ENCODE data around the gene CETN3. TPM values are rescaled to one million over a fixed set of nuclear protein-coding genes. Genes with fewer than 3 reads are reported as not detected.
"Not testable (repeated sequence)": the region's sequence is repeated elsewhere in the genome, so short reads cannot be mapped to it uniquely, and the experiment has no call there.

Gene CETN3
- total RNA-seq, 1 donor from 2014 or later: 5.0 TPM

- no peak for DNase-seq (ENCODE audit: low read depth in 2 of 2)
Observed at GRCh38 chr5:90383903-90384302, 25.7 kb downstream of the CETN3 start.

- no peak for DNase-seq (ENCODE audit: low read depth in 2 of 2)
Observed at GRCh38 chr5:90381213-90381929, 28.2 kb downstream of the CETN3 start.

- DNase-seq (ENCODE audit: low read depth in 2 of 2): no peak
Observed at GRCh38 chr5:90379652-90380051, 29.9 kb downstream of the CETN3 start.

GRCh38 chr5:90378752-90379151, 30.8 kb downstream of the CETN3 start:
- DNase-seq (ENCODE audit: low read depth in 2 of 2): no peak

- DNase-seq (ENCODE audit: low read depth in 2 of 2): not testable (repeated sequence)
Observed at GRCh38 chr5:90371269-90371668, 38.3 kb downstream of the CETN3 start.

- DNase-seq (ENCODE audit: low read depth in 2 of 2): no peak
Observed at GRCh38 chr5:90368454-90369246, 40.9 kb downstream of the CETN3 start.

- no peak for DNase-seq (ENCODE audit: low read depth in 2 of 2)
Observed at GRCh38 chr5:90367879-90368278, 41.7 kb downstream of the CETN3 start.

- DNase-seq (ENCODE audit: low read depth in 2 of 2): no peak
Observed at GRCh38 chr5:90366948-90367347, 42.6 kb downstream of the CETN3 start.

- DNase-seq (ENCODE audit: low read depth in 2 of 2): no peak
Observed at GRCh38 chr5:90365328-90365727, 44.2 kb downstream of the CETN3 start.

GRCh38 chr5:90359073-90359920, 50.3 kb downstream of the CETN3 start:
- DNase-seq (ENCODE audit: low read depth in 2 of 2): no peak

- no peak for DNase-seq (ENCODE audit: low read depth in 2 of 2)
Observed at GRCh38 chr5:90356622-90357021, 52.9 kb downstream of the CETN3 start.

- no peak for DNase-seq (ENCODE audit: low read depth in 2 of 2)
Observed at GRCh38 chr5:90356176-90356575, 53.4 kb downstream of the CETN3 start.

GRCh38 chr5:90355635-90356034, 53.9 kb downstream of the CETN3 start:
- DNase-seq (ENCODE audit: low read depth in 2 of 2): no peak

GRCh38 chr5:90353254-90353653, 56.3 kb downstream of the CETN3 start:
- DNase-seq (ENCODE audit: low read depth in 2 of 2): no peak

GRCh38 chr5:90351101-90351500, 58.5 kb downstream of the CETN3 start:
- DNase-seq (ENCODE audit: low read depth in 2 of 2): no peak

- no peak for DNase-seq (ENCODE audit: low read depth in 2 of 2)
Observed at GRCh38 chr5:90347462-90347861, 62.1 kb downstream of the CETN3 start.

GRCh38 chr5:90345684-90346083, 63.9 kb downstream of the CETN3 start:
- no peak for DNase-seq (ENCODE audit: low read depth in 2 of 2)

- no peak for DNase-seq (ENCODE audit: low read depth in 2 of 2)
Observed at GRCh38 chr5:90344689-90345088, 64.9 kb downstream of the CETN3 start.

GRCh38 chr5:90343731-90344130, 65.8 kb downstream of the CETN3 start:
- DNase-seq (ENCODE audit: low read depth in 2 of 2): not testable (repeated sequence)

- no peak for DNase-seq (ENCODE audit: low read depth in 2 of 2)
Observed at GRCh38 chr5:90342576-90342975, 67.0 kb downstream of the CETN3 start.

All from lung microvascular endothelial cell (primary cell).